IMR-90 (cell line): ENCODE results near the gene PIGP.

ENCODE experiments used
- CEBPB ChIP-seq: IDR thresholded peaks from 2 replicates; pipeline ENCODE4 v1.6.1; 2012; ENCODE audit warnings: low read depth, low read length, improper control_type of control experiment
- CHD1 ChIP-seq: IDR thresholded peaks from 2 replicates; pipeline ENCODE4 v1.6.1; 2012; ENCODE audit warnings: low read depth, low read length, improper control_type of control experiment
- CTCF ChIP-seq: conservative IDR thresholded peaks from 2 replicates; pipeline ENCODE4 v1.5.1; 2012; ENCODE audit warnings: mild to moderate bottlenecking, low read depth, low read length, improper control_type of control experiment
- ELK1 ChIP-seq: fragments of 150-350 bp; IDR thresholded peaks from 2 replicates; pipeline ENCODE4 v1.6.1; 2016; ENCODE audit warnings: low read depth, mild to moderate bottlenecking, low read length, moderate library complexity, borderline replicate concordance
- FOS ChIP-seq: fragments of 150-350 bp; IDR thresholded peaks from 2 replicates; pipeline ENCODE4 v1.6.1; 2016; ENCODE audit warnings: low read depth, low read length
- MXI1 ChIP-seq: IDR thresholded peaks from 2 replicates; pipeline ENCODE4 v1.6.1; 2012; ENCODE audit warnings: low read depth, mild to moderate bottlenecking, low read length, moderate library complexity, borderline replicate concordance
- POLR2A ChIP-seq: IDR thresholded peaks from 2 replicates; pipeline ENCODE4 v1.6.1; 2012; ENCODE audit warnings: mild to moderate bottlenecking, low read depth, low read length
- RAD21 ChIP-seq: IDR thresholded peaks from 2 replicates; pipeline ENCODE4 v1.6.1; 2012; ENCODE audit warnings: low read length, improper control_type of control experiment
- RCOR1 ChIP-seq: IDR thresholded peaks from 2 replicates; pipeline ENCODE4 v1.6.1; 2012; ENCODE audit warnings: mild to moderate bottlenecking, low read length, improper control_type of control experiment; ENCODE audit not compliant: insufficient replicate concordance
- RFX5 ChIP-seq: IDR thresholded peaks from 2 replicates; pipeline ENCODE4 v1.8.0; 2012; ENCODE audit warnings: low read depth, mild to moderate bottlenecking, low read length, moderate library complexity
- SMC3 ChIP-seq: fragments of 150-350 bp; IDR thresholded peaks from 2 replicates; pipeline ENCODE4 v1.6.1; 2016; ENCODE audit warnings: low read depth, mild to moderate bottlenecking, antibody characterized with exemption, low read length, moderate library complexity
- USF2 ChIP-seq: fragments of 150-350 bp; IDR thresholded peaks from 2 replicates; pipeline ENCODE4 v1.6.1; 2017; ENCODE audit warnings: mild to moderate bottlenecking, antibody characterized with exemption, low read length, low read depth

GRCh38 chr21:37043818-37044217 is 29.1 kb downstream of the PIGP start:
- no peak for TF ChIP-seq RCOR1
- TF ChIP-seq CTCF, result no peak
- no peak for TF ChIP-seq FOS
- TF ChIP-seq RAD21, result no peak
- TF ChIP-seq ELK1, result no peak
- no peak for TF ChIP-seq USF2
- no peak for TF ChIP-seq POLR2A
- no peak for TF ChIP-seq CEBPB
- TF ChIP-seq MXI1, result no peak
- TF ChIP-seq SMC3, result no peak
- TF ChIP-seq RFX5, result no peak
- no peak for TF ChIP-seq CHD1
